GM23338 (cell line): ENCODE results near the gene PLD6. TPM values are rescaled to one million over a fixed set of nuclear protein-coding genes. Genes with fewer than 3 reads are reported as not detected.

Experiments used
- ATAC-seq: fragments of 200-7000 bp; cut with Tn5 transposase; 3 replicates; pipeline ENCODE4 v1.9.1; 2020
- DNase-seq: peaks from one replicate; pipeline ENCODE4 v3.0.0-alpha.2; 2015; ENCODE audit warnings: low spot score
- H2AFZ ChIP-seq: fragments of 200-600 bp; sonication (generic); 2 replicates; pipeline ENCODE4 v1.8.0; 2016; ENCODE audit warnings: antibody characterized with exemption, mild to moderate bottlenecking, moderate library complexity
- H3F3A ChIP-seq: fragments of 200-600 bp; sonication (generic); replicated peaks from 2 replicates; pipeline ENCODE4 v1.8.0; 2017; ENCODE audit warnings: antibody characterized with exemption, mixed run types, low read depth
- H3K27ac ChIP-seq: fragments of 200-600 bp; sonication (generic); 2 replicates; pipeline ENCODE4 v1.6.1; 2016; ENCODE audit warnings: low read depth
- H3K27me3 ChIP-seq: fragments of 200-600 bp; sonication (generic); 2 replicates; pipeline ENCODE4 v1.8.0; 2016; ENCODE audit warnings: mild to moderate bottlenecking, mixed run types, moderate library complexity; ENCODE audit not compliant: insufficient read depth
- H3K36me3 ChIP-seq: fragments of 200-600 bp; sonication (generic); 2 replicates; pipeline ENCODE4 v1.8.0; 2016; ENCODE audit warnings: mild to moderate bottlenecking; ENCODE audit not compliant: insufficient read depth
- H3K4me1 ChIP-seq: fragments of 200-600 bp; sonication (generic); 2 replicates; pipeline ENCODE4 v1.8.0; 2016; ENCODE audit warnings: mild to moderate bottlenecking, moderate library complexity; ENCODE audit not compliant: insufficient read depth
- H3K4me2 ChIP-seq: fragments of 200-600 bp; sonication (generic); 2 replicates; pipeline ENCODE4 v1.7.1; 2017; ENCODE audit warnings: mixed run types
- H3K4me3 ChIP-seq: fragments of 200-600 bp; sonication (generic); 2 replicates; pipeline ENCODE4 v1.6.1; 2016; ENCODE audit warnings: mixed run types
- H3K79me2 ChIP-seq: fragments of 200-600 bp; sonication (generic); replicated peaks from 2 replicates; pipeline ENCODE4 v1.8.0; 2017; ENCODE audit warnings: mild to moderate bottlenecking; ENCODE audit not compliant: insufficient read depth
- H3K9me2 ChIP-seq: fragments of 200-600 bp; sonication (generic); 2 replicates; pipeline ENCODE4 v1.8.0; 2017; ENCODE audit not compliant: insufficient read depth
- H4K20me1 ChIP-seq: fragments of 200-600 bp; sonication (generic); replicated peaks from 2 replicates; pipeline ENCODE4 v1.8.0; 2017; ENCODE audit warnings: mild to moderate bottlenecking; ENCODE audit not compliant: insufficient read depth
- H3K27ac Mint-ChIP-seq: 2 replicates; pipeline ENCODE4 v1.8.0; 2020; ENCODE audit warnings: inconsistent platforms, mild to moderate bottlenecking, moderate library complexity, mixed read lengths
- H3K27me3 Mint-ChIP-seq: 3 replicates; pipeline ENCODE4 v1.8.0; 2022; ENCODE audit warnings: low read depth, mild to moderate bottlenecking, moderate library complexity, mixed read lengths, inconsistent platforms; ENCODE audit not compliant: insufficient read depth, poor library complexity
- H3K36me3 Mint-ChIP-seq: 3 replicates; pipeline ENCODE4 v1.8.0; 2021; ENCODE audit warnings: low read depth, mild to moderate bottlenecking, inconsistent platforms, moderate library complexity, mixed read lengths
- H3K4me1 Mint-ChIP-seq: 3 replicates; pipeline ENCODE4 v1.8.0; 2020; ENCODE audit warnings: mild to moderate bottlenecking, inconsistent platforms, mixed read lengths
- H3K4me3 Mint-ChIP-seq: 3 replicates; pipeline ENCODE4 v1.8.0; 2021; ENCODE audit warnings: moderate library complexity, mild to moderate bottlenecking, inconsistent platforms, mixed read lengths
- H3K9me3 Mint-ChIP-seq: 3 replicates; pipeline ENCODE4 v1.8.0; 2020; ENCODE audit warnings: moderate library complexity, mild to moderate bottlenecking, inconsistent platforms, mixed read lengths
- CREB1 ChIP-seq: fragments of 250-450 bp; sonication (Bioruptor Pico); IDR thresholded peaks from 2 replicates; pipeline ENCODE4 v1.5.0; 2020; ENCODE audit warnings: low read depth, mild to moderate bottlenecking, moderate library complexity
- EZH2 ChIP-seq: fragments of 200-600 bp; sonication (generic); IDR thresholded peaks from one replicate; pipeline ENCODE4 v1.8.0; 2017; ENCODE audit warnings: antibody characterized with exemption, mild to moderate bottlenecking, low read depth; ENCODE audit not compliant: unreplicated experiment
- EZH2phosphoT487 ChIP-seq: fragments of 200-600 bp; sonication (generic); IDR thresholded peaks from one replicate; pipeline ENCODE4 v1.8.1; 2018; ENCODE audit warnings: antibody characterized with exemption; ENCODE audit not compliant: unreplicated experiment
- JUNB ChIP-seq: IDR thresholded peaks from one replicate; pipeline ENCODE4 v1.6.1; 2016; ENCODE audit warnings: antibody characterized with exemption; ENCODE audit not compliant: unreplicated experiment
- NANOG ChIP-seq: IDR thresholded peaks from 2 replicates; pipeline ENCODE4 v1.6.1; 2016; ENCODE audit warnings: antibody characterized with exemption, borderline replicate concordance
- POLR2AphosphoS5 ChIP-seq: IDR thresholded peaks from 2 replicates; pipeline ENCODE4 v1.6.1; 2016; ENCODE audit warnings: antibody characterized with exemption, low read depth
- STAT1 ChIP-seq: IDR thresholded peaks from one replicate; pipeline ENCODE4 v1.6.1; 2016; ENCODE audit warnings: antibody characterized with exemption; ENCODE audit not compliant: unreplicated experiment
- ZNF331 ChIP-seq: fragments of 250-450 bp; sonication (Bioruptor Pico); IDR thresholded peaks from 2 replicates; pipeline ENCODE4 v1.5.0; 2020; ENCODE audit warnings: low read depth, mild to moderate bottlenecking, moderate library complexity
- polyA plus RNA-seq: library from polyadenylated mRNA; unstranded; fragments of >200 nt; fragmentation: Nextera tagmentation; extraction: Ambion mirVana; gene quantifications from 2 replicates; pipeline ENCODE4 v1.2.1, GENCODE V29; 2016
- total RNA-seq: library from RNA; depleted of rRNA; stranded (reverse); fragments of >200 nt; shearing (Covaris generic); gene quantifications from 2 replicates; pipeline ENCODE4 v1.2.3, GENCODE V29; 2014
- TF ChIP-seq, protein P1 (sequence below): IDR thresholded peaks from 2 replicates; pipeline ENCODE4 v1.6.1; 2016; ENCODE audit warnings: antibody characterized with exemption
- TF ChIP-seq, protein P2 (sequence below): IDR thresholded peaks from one replicate; pipeline ENCODE4 v1.6.1; 2018; ENCODE audit warnings: antibody characterized with exemption; ENCODE audit not compliant: unreplicated experiment
- TF ChIP-seq, protein P3 (sequence below), 2 experiments: fragments of 200-600 bp in 1 of 2; sonication (generic) in 1 of 2; conservative IDR thresholded peaks; 2 replicates each; pipeline versions ENCODE4 v1.5.1 to v1.6.1; 2016 to 2017; ENCODE audit warnings: antibody characterized with exemption in 2 of 2, low read depth in 2 of 2, mild to moderate bottlenecking in 2 of 2, moderate library complexity in 1 of 2

The PLD6 gene
- total and polyA plus RNA-seq, 2 experiments from 2014 or later: not detected

DNA sequence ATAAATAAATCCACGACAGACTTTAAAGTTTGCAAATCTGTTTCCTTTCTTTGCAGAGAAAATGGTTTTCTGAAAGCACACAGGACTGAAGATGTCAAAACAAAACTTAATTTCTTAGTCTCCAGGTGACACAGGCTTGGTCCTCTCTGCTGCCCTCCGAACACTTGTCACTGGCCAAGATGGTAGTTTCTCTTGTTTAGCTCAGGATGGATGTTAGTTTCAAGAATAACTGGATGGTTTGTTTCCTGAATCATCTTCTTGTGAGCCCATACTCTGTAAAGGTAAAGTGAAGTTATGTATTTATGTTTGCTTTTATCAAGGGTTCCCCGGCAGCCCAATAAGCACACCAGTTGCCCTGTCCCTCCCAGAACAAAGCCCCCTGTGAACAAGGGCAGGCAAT lies 40.7 kb upstream of the PLD6 start:
- no peaks in the 10 kb centered on the region for H3K9me3 Mint-ChIP-seq
- no peaks in the 10 kb centered on the region for H3K4me1 ChIP-seq
- H3K27me3 Mint-ChIP-seq: peaks cover 4% of the 10 kb centered on the region
- H3K27me3 ChIP-seq: no peaks in the 10 kb centered on the region
- H3K4me3 ChIP-seq: no peak overlapping the region
- H2AFZ ChIP-seq: no peak overlapping the region
- ATAC-seq (no peak), DNase-seq (no peak)
- no peaks in the 10 kb centered on the region for H3K9me2 ChIP-seq
- H3K4me3 Mint-ChIP-seq: no peak overlapping the region
- peaks cover 52% of the 10 kb centered on the region for H3K36me3 Mint-ChIP-seq
- peaks cover 37% of the 10 kb centered on the region for H3K36me3 ChIP-seq
- H3K27ac ChIP-seq: no peak overlapping the region
- TF ChIP-seq POLR2AphosphoS5 (no peak), EZH2phosphoT487 (no peak), ZNF331 (CRISPR knock-in tag) (no peak), STAT1 (no peak)
- TF ChIP-seq, protein P1, sequence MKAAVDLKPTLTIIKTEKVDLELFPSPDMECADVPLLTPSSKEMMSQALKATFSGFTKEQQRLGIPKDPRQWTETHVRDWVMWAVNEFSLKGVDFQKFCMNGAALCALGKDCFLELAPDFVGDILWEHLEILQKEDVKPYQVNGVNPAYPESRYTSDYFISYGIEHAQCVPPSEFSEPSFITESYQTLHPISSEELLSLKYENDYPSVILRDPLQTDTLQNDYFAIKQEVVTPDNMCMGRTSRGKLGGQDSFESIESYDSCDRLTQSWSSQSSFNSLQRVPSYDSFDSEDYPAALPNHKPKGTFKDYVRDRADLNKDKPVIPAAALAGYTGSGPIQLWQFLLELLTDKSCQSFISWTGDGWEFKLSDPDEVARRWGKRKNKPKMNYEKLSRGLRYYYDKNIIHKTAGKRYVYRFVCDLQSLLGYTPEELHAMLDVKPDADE: no peak
- TF ChIP-seq, protein P2, sequence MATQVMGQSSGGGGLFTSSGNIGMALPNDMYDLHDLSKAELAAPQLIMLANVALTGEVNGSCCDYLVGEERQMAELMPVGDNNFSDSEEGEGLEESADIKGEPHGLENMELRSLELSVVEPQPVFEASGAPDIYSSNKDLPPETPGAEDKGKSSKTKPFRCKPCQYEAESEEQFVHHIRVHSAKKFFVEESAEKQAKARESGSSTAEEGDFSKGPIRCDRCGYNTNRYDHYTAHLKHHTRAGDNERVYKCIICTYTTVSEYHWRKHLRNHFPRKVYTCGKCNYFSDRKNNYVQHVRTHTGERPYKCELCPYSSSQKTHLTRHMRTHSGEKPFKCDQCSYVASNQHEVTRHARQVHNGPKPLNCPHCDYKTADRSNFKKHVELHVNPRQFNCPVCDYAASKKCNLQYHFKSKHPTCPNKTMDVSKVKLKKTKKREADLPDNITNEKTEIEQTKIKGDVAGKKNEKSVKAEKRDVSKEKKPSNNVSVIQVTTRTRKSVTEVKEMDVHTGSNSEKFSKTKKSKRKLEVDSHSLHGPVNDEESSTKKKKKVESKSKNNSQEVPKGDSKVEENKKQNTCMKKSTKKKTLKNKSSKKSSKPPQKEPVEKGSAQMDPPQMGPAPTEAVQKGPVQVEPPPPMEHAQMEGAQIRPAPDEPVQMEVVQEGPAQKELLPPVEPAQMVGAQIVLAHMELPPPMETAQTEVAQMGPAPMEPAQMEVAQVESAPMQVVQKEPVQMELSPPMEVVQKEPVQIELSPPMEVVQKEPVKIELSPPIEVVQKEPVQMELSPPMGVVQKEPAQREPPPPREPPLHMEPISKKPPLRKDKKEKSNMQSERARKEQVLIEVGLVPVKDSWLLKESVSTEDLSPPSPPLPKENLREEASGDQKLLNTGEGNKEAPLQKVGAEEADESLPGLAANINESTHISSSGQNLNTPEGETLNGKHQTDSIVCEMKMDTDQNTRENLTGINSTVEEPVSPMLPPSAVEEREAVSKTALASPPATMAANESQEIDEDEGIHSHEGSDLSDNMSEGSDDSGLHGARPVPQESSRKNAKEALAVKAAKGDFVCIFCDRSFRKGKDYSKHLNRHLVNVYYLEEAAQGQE: no peak
- H3K79me2 ChIP-seq: no peaks in the 10 kb centered on the region
- H3F3A ChIP-seq: no peaks in the 10 kb centered on the region
- peaks cover 10% of the 10 kb centered on the region; the same call in 1 of the 2 replicates for H4K20me1 ChIP-seq
- H3K4me1 Mint-ChIP-seq: no peaks in the 10 kb centered on the region; the same call in 2 of the 3 replicates
- no peak overlapping the region for H3K4me2 ChIP-seq
- H3K27ac Mint-ChIP-seq: no peak overlapping the region

DNA sequence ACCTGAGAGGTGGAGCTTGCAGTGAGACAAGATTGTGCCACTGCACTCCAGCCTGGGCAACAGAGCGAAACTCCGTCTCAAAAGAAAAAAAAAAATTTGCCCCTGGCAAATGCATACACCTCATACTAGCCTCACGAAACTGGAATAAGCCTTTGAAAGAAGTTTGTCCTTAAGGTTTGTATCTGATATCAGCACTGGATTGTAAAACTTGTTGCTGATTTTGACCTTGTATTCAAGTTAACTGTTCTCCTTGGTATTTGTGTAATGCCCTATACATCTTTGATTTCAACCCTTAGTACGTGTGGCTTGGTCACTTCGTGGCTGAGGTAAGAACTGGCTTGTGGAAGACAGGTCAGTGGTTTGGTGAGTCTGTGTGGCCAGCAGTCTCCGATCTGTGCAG lies 37.0 kb upstream of the PLD6 start:
- Mint-ChIP-seq H3K4me1 (peaks cover 3% of the 10 kb centered on the region; the same call in 1 of the 3 replicates), H3K9me3 (no peaks in the 10 kb centered on the region), H3K4me3 (no peak overlapping the region), H3K27me3 (no peaks in the 10 kb centered on the region), H3K27ac (no peak overlapping the region), H3K36me3 (peaks cover 26% of the 10 kb centered on the region)
- Histone ChIP-seq H3K79me2 (no peaks in the 10 kb centered on the region), H3K4me2 (no peak overlapping the region), H4K20me1 (peaks cover 3% of the 10 kb centered on the region; the same call in 1 of the 2 replicates), H3K27ac (no peak overlapping the region), H3K36me3 (peaks cover 15% of the 10 kb centered on the region), H3F3A (no peaks in the 10 kb centered on the region), H3K4me1 (no peaks in the 10 kb centered on the region), H3K27me3 (no peaks in the 10 kb centered on the region), H3K9me2 (no peaks in the 10 kb centered on the region), H2AFZ (no peak overlapping the region), H3K4me3 (no peak overlapping the region)
- no peak for DNase-seq
- ATAC-seq: no peak
- TF ChIP-seq, protein P3, sequence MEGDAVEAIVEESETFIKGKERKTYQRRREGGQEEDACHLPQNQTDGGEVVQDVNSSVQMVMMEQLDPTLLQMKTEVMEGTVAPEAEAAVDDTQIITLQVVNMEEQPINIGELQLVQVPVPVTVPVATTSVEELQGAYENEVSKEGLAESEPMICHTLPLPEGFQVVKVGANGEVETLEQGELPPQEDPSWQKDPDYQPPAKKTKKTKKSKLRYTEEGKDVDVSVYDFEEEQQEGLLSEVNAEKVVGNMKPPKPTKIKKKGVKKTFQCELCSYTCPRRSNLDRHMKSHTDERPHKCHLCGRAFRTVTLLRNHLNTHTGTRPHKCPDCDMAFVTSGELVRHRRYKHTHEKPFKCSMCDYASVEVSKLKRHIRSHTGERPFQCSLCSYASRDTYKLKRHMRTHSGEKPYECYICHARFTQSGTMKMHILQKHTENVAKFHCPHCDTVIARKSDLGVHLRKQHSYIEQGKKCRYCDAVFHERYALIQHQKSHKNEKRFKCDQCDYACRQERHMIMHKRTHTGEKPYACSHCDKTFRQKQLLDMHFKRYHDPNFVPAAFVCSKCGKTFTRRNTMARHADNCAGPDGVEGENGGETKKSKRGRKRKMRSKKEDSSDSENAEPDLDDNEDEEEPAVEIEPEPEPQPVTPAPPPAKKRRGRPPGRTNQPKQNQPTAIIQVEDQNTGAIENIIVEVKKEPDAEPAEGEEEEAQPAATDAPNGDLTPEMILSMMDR (conservative IDR thresholded peaks at IDR 0.05; ENCODE audit: low read depth in 2 of 2): no peak
- TF ChIP-seq, protein P1: no peak
- no peak for TF ChIP-seq JUNB
- TF ChIP-seq EZH2phosphoT487: no peak
- no peak for TF ChIP-seq STAT1
- TF ChIP-seq, protein P2: no peak
- TF ChIP-seq NANOG: no peak
- no peak for TF ChIP-seq EZH2
- TF ChIP-seq ZNF331 (CRISPR knock-in tag): no peak
- TF ChIP-seq POLR2AphosphoS5: no peak
- no peak for TF ChIP-seq CREB1 (CRISPR knock-in tag)
